GM21381 (cell line): ENCODE measurements around the gene PPP1CA.
"Not testable (repeated sequence)": the region's sequence is repeated elsewhere in the genome, so short reads cannot be mapped to it uniquely, and the experiment has no call there.

Experiments
- ATAC-seq: cut with Tn5 transposase; IDR thresholded peaks from one replicate; pipeline ENCODE4 v1.9.1; 2021; ENCODE audit warnings: mild to moderate bottlenecking, moderate library complexity; ENCODE audit not compliant: unreplicated experiment

Gene PPP1CA

GRCh38 chr11:67404515-67405195 lies 3.0 kb upstream of the PPP1CA start:
- ATAC-seq = no peak

DNA sequence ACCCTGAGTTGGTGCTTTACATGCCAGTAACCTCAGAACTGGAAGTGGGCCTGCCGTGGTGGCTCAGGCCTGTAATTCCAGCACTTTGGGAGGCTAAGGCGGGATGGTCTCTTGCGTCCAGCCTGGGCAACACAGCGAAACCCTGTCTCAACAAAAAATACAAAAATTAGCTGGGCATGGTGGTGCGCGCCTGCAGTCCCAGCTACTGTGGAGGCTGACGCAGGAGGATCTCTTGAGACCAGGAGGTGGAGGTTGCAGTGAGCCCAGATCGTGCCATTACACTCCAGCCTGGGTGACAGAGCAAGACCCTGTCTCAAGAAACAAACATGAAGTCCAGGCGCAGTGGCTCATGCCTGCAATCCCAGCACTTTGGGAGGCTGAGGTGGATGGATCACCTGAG lies 1.4 kb upstream of the PPP1CA start:
- not testable (repeated sequence) for ATAC-seq

GRCh38 chr11:67402192-67402839 lies 658 bp upstream of the PPP1CA start:
- ATAC-seq = not testable (repeated sequence)

DNA sequence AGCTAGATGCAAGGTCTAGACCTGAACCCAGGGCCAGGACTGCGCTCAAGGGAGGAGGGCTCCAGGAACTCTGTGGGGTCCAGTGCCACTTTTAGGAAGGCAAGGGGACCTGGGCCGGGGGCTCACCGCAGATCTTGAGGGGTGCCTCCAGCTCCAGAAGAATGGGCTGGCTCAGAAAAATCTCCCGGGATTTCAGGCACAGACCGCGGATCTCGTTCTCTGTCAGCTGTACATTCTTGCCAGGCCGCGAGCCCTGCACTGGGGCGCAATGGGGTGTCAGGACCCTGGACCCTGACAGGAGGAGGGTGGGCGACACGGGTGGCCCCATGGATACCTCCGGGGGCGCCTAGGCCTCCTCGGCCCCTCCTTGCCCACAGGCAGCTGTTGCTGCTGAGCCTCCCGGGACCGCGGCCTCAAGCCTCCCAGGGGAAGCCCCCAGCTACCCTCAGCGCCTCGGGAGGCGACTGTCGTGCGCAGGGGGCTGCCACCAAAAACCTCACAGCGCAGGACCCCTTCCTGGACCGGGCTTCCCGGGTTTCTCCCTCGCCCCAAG lies 640 bp downstream of the PPP1CA start:
- no peak for ATAC-seq

DNA sequence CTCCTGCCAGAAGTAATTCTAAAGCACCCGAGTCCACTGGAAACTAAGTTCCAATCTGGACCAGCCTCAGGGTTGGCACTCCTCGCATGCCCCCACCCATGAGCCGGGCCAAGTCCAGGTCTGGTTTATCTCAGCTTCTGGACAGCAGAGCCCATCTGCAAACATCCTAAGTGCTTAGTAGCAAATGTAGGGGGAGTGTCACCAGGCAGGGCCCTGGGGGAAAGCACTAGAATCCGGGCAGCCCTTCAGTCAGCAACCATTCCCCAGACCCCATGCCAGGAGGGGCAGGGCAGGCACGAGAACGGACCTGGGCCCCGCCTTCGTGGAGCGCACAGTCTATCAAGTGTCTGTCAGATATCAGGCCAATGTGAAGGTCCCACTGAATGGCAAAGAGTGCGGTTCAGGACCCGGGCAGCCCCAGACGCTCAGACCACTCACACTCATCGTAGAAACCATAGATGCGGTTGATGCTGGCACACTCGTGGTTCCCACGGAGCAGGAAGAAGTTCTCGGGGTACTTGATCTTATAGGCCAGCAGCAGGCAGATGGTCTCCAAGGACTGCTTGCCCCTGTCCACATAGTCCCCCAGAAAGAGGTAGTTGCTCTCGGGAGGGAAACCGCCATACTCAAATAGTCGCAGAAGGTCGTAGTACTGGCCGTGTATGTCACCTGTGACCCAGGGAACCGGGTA lies 1.3 kb downstream of the PPP1CA start:
- no peak for ATAC-seq

DNA sequence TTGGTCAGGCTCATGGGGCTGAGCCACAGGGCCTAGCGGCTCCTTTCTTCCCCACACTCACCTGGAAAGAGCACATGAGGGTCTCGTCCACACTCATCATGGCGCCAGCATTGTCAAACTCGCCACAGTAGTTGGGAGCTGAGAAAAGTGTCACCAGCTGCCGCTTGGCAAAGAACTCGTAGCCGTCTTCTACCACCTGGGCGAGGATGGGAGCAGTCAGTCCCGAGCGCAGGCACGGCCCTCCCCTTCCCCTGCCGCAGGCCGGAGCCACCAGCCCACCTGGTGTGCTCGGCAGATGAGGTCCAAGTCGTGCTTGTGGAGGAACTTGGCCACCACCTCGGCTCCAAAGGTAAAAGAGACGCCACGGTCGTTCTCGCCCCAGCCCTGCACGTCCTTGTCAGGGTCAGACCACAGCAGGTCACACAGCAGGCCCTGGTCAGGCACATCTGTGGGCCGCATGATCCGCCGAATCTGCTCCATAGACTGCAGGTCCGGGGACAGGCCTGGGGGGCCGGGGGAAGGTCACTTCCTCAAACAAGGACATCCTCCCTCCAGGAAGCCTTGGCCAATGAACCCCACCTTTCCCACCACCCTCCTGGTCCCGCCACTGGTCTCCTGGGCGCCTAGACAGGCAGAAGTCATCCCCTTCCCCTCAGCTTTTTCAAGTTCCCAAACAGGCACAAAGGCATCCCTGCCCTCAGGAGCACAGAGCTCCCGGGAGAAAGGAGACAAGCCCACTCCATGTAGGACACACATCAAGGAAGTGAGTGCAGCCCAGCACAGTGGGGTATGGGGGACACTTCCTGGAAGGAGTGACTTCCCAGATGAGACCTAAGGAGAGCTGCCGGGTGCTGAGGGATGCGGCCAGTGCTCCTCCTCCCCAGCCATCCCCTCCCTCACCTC lies 2.7 kb downstream of the PPP1CA start:
- ATAC-seq = no peak

DNA sequence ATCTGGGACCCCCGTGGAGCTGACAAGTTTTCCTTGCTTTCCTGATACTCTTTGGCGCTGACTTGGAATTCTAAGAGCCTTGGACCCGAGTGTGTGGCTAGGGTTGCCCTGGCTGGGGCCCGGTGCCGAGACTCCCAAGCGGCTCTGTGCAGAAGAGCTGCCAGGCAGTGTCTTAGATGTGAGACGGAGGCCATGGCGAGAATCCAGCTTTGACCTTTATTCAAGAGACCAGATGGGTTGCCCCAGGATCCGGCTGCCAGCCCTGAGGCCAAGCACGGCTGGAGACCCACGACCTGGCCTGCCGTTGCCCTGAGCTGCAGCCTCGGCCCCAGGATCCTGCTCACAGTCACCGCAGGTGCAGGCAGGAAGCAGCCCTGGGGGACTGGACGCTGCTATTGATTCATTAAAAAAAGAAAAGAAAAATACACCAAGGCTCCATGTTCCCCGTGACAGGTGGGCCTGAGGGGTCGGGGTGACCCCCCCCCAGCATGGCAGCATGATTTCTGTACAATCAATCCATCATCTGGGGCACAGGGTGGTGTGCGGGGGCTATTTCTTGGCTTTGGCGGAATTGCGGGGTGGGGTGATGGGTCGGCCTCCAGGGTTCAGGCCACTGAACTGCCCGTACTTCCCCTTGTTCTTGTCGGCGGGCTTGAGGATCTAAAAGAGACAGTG lies 3.5 kb downstream of the PPP1CA start:
- ATAC-seq = no peak

DNA sequence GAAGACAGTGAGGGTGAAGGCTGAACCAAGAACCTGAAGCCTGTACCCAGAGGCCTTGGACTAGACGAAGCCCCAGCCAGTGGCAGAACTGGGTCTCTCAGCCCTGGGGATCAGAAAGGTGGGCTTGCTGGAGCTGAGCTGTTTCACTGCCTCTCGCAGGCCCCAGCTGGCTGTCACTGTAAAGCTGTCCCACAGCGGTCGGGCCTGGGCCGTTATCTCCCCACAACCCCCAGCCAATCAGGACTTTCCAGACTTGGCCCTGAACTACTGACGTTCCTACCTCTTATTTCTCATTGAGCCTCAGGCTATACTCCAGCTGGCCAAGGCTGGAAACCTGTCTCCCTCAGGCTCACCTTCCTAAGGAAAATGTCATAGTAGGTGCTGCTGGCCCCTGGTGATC lies 4.1 kb downstream of the PPP1CA start:
- no peak for ATAC-seq

DNA sequence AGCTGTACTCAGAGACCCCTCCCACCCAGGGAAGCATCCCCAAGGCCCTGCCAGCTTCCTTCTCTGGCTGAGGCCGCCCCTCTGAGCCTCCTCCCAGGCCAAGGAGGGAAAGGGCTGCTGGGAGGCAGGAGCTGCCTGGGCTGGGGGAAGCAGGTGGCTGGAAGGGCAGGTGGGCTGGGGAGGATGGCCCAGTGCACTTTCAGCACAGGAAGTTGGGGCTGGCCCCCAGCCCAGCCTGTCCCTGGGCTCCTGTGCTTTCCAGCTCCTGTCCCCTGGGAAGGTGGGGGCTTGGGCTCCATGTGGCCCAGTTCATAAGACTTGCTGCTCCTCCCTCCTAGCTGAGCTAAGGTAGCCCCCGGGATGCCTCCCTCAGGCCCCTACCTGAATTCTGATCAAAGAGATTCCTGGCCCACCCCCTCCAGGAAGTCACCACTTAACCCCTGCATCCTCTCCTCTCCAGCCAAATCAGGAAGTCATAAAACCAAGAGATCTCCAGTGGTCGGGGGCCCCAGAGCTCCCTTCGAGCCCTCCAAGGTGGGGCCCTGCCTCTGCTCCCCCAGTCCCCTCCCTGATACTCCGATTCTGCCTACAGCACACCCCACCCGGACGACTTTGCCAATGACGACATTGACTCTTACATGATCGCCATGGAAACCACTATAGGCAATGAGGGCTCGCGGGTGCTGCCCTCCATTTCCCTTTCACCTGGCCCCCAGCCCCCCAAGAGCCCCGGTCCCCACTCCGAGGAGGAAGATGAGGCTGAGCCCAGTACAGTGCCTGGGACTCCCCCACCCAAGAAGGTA lies 4.9 kb downstream of the PPP1CA start:
- no peak for ATAC-seq

- ATAC-seq = no peak
Measured at GRCh38 chr11:67396259-67396581, 5.4 kb downstream of the PPP1CA start.

DNA sequence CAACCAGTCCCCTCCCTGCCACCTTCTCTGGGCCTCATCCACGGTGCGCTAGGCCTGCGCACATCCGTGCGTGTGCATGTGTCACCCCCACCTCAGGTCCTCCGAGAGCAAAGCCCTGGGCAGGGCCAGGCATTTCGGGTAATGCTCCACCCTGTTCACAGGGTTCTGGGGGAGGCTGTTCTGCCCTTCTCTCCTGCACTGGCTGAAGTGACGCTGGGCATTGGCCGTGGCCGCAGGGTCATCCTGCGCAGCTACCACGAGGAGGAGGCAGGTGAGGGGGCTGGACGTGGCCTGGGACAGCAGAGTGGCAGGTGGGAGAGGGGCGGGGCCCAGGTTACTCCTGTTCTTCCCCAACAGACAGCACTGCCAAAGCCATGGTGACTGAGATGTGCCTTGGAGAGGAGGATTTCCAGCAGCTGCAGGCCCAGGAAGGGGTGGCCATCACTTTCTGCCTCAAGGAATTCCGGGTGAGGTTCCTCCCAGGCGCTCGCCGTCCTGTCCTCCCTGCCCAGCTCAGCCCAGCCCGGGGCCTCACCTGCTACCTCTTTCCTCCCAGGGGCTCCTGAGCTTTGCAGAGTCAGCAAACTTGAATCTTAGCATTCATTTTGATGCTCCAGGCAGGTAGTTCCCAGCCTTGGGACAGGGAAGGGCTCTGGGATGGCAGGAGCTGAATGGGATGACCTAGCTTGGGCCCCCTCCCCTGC lies 6.0 kb downstream of the PPP1CA start:
- no peak for ATAC-seq

DNA sequence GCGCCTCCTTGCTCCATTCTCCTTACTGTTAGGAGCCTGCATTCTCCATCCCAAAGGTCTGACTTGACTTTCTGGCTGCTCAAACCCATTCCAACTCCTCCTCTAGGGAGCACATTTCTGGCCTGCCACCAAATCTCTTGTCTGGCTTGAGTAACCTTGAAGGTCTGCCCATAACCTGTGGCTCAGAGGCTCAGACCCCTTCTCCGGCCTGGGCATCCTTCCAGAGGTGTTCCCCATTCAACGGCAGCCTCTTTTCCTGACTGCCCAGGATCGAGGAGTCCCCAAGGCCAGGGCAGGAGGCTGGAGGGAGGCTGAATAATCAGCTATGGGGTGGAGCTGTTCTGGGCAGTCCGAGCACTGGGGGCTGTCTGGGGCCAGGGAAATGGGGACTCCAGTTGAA lies 7.7 kb downstream of the PPP1CA start:
- no peak for ATAC-seq

- ATAC-seq = no peak
Measured at GRCh38 chr11:67393437-67393836, 8.2 kb downstream of the PPP1CA start.

DNA sequence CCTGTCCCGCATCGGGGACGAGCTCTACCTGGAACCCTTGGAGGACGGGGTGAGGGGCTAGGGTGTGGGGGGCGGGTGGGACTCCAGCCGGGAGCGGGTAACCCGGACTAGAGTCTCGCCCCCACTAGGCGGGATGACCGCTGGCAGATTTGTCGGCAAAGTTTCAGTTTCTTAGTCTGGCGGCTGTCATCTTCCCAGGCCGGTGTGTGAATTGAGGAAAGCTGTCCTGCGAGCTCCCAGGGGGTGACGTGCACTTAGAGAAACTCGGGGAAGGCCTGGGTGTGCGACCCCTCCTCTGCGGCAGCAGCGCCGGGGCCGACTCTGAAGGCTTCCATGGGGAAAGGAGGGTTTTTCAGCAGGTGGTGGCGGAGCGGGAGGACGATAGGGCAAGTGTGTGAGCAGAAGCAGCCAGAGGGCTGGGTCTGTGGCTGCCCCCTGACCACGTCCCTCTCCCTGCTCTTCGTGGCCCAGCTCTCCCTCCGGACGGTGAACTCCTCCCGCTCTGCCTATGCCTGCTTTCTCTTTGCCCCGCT lies 9.4 kb downstream of the PPP1CA start:
- ATAC-seq = peak; percentile 26

- peak; percentile 57 for ATAC-seq
Measured at GRCh38 chr11:67391304-67392182, 10.1 kb downstream of the PPP1CA start, which contains the start of gene RAD9A. TSS of gene RAD9A (plus strand) at chr11:67391986. CDS start at chr11:67392045, 59 bp downstream.

DNA sequence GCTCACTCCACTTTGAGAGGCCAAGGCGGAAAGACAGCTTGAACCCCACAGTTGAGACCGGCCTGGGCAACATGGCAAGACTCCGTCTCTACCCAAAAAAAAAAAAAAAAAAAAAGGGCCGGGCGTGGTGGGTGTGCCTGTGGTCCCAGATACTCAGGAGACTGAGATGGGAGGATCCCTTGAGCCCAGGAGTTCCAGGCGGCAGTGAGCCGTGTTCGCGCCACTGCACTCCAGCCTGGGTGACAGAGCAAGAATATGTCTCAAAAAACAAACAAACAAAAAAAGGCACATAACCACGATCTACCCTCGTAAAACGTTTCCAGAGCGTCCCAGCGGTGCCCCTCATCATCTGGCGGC lies 10.7 kb downstream of the PPP1CA start:
- no peak for ATAC-seq

- ATAC-seq = no peak
Measured at GRCh38 chr11:67389477-67389876, 12.2 kb downstream of the PPP1CA start.

DNA sequence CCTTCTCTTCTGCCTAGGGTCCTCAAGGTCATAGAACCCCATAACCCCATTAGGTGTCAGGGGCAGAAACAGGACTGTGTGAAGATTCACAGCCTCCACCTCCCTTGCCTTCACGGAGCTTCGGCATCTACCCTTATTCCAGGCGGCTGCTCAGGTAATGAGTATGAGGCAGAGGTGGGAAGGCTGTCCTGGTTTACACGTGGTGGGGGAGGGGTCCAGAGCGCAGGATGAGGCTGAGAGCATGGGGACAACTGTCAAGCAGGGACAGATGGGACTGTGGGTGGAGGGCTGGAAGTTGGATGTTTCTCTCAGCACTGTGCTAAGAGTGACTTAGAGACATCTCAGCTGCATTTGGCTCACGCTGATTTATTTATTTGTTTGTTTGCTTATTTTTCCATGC lies 14.1 kb downstream of the PPP1CA start:
- ATAC-seq = no peak
